ENCODE data around the gene ICAM3.

ICAM3 gene

GRCh38 chr19:10317045-10317856 lies 22.2 kb downstream of the ICAM3 start:
- TF ChIP-seq, protein P1, sequence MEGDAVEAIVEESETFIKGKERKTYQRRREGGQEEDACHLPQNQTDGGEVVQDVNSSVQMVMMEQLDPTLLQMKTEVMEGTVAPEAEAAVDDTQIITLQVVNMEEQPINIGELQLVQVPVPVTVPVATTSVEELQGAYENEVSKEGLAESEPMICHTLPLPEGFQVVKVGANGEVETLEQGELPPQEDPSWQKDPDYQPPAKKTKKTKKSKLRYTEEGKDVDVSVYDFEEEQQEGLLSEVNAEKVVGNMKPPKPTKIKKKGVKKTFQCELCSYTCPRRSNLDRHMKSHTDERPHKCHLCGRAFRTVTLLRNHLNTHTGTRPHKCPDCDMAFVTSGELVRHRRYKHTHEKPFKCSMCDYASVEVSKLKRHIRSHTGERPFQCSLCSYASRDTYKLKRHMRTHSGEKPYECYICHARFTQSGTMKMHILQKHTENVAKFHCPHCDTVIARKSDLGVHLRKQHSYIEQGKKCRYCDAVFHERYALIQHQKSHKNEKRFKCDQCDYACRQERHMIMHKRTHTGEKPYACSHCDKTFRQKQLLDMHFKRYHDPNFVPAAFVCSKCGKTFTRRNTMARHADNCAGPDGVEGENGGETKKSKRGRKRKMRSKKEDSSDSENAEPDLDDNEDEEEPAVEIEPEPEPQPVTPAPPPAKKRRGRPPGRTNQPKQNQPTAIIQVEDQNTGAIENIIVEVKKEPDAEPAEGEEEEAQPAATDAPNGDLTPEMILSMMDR (IDR thresholded peaks at IDR 0.05; ENCODE audit: unreplicated experiment in 3 of 3), result no peak
- H3K27ac Mint-ChIP-seq, result no peak overlapping the region
- peaks cover 22% of the 10 kb centered on the region for H3K36me3 Mint-ChIP-seq (ENCODE audit: low read depth)
- H3K9me3 Mint-ChIP-seq, result no peaks in the 10 kb centered on the region
- H3K4me1 Mint-ChIP-seq, result peaks cover 18% of the 10 kb centered on the region
- peak overlapping the region; percentile 50 to 66 (median 54) for H3K4me3 Mint-ChIP-seq
- H3K27me3 Mint-ChIP-seq (ENCODE audit: low read depth), result no peaks in the 10 kb centered on the region

- H3K9me3 Mint-ChIP-seq, result no peaks in the 10 kb centered on the region
- H3K27ac Mint-ChIP-seq, result peak overlapping the region; percentile 11 to 71 (median 27)
- TF ChIP-seq, protein P1 (IDR thresholded peaks at IDR 0.05; ENCODE audit: unreplicated experiment in 3 of 3), result no peak
- peaks cover 16% of the 10 kb centered on the region for H3K36me3 Mint-ChIP-seq (ENCODE audit: low read depth)
- H3K4me3 Mint-ChIP-seq, result peak overlapping the region; percentile 92 to 95 (median 95)
- H3K27me3 Mint-ChIP-seq (ENCODE audit: low read depth), result no peaks in the 10 kb centered on the region
- H3K4me1 Mint-ChIP-seq, result peaks cover 18% of the 10 kb centered on the region
Observed at GRCh38 chr19:10316229-10317044, 23.0 kb downstream of the ICAM3 start.

DNA sequence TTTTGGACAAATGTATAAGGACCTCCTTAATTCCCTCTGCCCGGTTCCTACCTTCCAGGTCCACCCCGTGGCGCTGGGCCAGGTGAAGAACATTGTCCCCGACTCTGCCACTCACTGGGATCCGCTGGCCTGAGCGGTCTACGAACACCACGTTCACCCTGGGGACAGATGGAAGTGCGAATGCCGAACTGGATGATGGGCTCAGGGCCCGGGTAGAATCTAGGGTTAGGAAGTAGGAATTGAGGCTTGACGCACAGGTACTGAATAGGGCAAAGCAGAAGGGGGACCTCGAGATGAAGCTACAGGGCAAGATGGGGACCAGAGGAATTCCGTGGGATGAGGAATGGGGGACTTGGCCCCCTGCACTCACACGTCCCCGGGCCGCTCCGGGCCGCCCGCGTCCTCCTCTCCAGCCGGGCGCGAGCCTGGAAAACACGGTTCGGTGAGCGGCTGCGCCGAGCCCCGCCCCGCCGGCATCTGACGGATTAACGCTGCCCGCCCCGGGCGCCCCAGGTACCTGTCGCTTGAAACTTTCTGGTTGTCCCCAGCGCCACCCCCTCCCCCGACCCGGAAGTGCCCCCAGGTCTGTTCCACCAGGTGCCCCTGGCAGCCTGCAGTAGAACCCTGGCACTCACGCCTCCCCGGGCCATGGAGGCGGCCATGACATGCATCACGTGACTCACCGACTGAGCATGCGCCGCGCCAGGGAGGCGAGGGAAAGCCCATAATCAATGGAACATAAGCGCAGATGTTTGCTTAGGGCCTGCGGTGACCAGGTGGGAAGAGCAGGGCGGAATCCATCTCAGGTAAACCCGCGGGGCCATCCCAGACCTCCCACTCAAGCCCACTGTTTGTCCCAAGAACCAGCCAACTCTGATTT lies 23.8 kb downstream of the ICAM3 start, which contains the start of gene FDX2:
TSS of gene FDX2 (minus strand) at position 681 of the 880 bp plus-strand sequence. CDS start at position 662, 19 bp downstream.
- Mint-ChIP-seq H3K27ac (peak within 1 kb of the TSS; percentile 27 to 71 (median 70)), H3K27me3 (ENCODE audit: low read depth) (no peaks in the 10 kb centered on the region), H3K9me3 (no peaks in the 10 kb centered on the region), H3K4me1 (peaks cover 18% of the 10 kb centered on the region), H3K4me3 (peak within 1 kb of the TSS; percentile 92 to 95 (median 95)), H3K36me3 (ENCODE audit: low read depth) (peaks cover 16% of the 10 kb centered on the region)
- TF ChIP-seq, protein P1 (IDR thresholded peaks at IDR 0.05; ENCODE audit: unreplicated experiment in 3 of 3), result no peak

- Mint-ChIP-seq H3K4me1 (peaks cover 3% of the 10 kb centered on the region), H3K9me3 (no peaks in the 10 kb centered on the region), H3K36me3 (ENCODE audit: low read depth) (peaks cover 6% of the 10 kb centered on the region), H3K27ac (no peak within 1 kb of the TSS), H3K27me3 (ENCODE audit: low read depth) (peaks cover 2% of the 10 kb centered on the region), H3K4me3 (no peak within 1 kb of the TSS)
- TF ChIP-seq, protein P1 (IDR thresholded peaks at IDR 0.05; ENCODE audit: unreplicated experiment in 3 of 3), result no peak
Observed at GRCh38 chr19:10309423-10309822, 30.0 kb downstream of the ICAM3 start, which contains the start of gene ZGLP1. TSS of gene ZGLP1 (minus strand) at chr19:10309815.

- H3K4me1 Mint-ChIP-seq, result no peaks in the 10 kb centered on the region
- no peak overlapping the region for H3K27ac Mint-ChIP-seq
- H3K4me3 Mint-ChIP-seq, result no peak overlapping the region
- H3K36me3 Mint-ChIP-seq (ENCODE audit: low read depth), result peaks cover 6% of the 10 kb centered on the region
- no peaks in the 10 kb centered on the region for H3K9me3 Mint-ChIP-seq
- H3K27me3 Mint-ChIP-seq (ENCODE audit: low read depth), result peaks cover 15% of the 10 kb centered on the region
- TF ChIP-seq, protein P1 (IDR thresholded peaks at IDR 0.05; ENCODE audit: unreplicated experiment in 3 of 3), result no peak
Observed at GRCh38 chr19:10306327-10306726, 33.1 kb downstream of the ICAM3 start.

Data from nephron (organoid).